ENCODE measurements around the gene ARHGAP32.

DNA sequence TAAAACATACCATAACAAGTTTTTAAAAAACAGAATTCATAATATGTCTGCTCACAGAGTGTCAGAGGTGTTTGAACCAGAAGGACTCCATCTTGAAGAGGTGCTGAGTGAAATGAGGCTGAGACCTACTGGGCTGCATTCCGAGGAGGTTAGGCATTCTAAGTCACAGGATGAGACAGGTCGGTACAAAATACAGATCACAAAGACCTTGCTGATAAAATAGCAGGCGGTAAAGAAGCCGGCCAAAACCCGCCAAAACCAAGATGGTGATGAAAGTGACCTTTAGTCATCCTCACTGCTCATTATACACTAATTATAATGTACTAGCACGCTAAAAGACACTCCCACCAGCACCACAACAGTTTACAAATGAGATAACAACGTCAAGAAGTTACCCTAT, 116.4 kb downstream of the ARHGAP32 start:
- TF ChIP-seq ZFP30 (CRISPR knock-in tag; IDR thresholded peaks at IDR 0.05): no peak
- no peak for TF ChIP-seq SNAI2 (CRISPR knock-in tag; IDR thresholded peaks at IDR 0.05)
- TF ChIP-seq, protein P1, sequence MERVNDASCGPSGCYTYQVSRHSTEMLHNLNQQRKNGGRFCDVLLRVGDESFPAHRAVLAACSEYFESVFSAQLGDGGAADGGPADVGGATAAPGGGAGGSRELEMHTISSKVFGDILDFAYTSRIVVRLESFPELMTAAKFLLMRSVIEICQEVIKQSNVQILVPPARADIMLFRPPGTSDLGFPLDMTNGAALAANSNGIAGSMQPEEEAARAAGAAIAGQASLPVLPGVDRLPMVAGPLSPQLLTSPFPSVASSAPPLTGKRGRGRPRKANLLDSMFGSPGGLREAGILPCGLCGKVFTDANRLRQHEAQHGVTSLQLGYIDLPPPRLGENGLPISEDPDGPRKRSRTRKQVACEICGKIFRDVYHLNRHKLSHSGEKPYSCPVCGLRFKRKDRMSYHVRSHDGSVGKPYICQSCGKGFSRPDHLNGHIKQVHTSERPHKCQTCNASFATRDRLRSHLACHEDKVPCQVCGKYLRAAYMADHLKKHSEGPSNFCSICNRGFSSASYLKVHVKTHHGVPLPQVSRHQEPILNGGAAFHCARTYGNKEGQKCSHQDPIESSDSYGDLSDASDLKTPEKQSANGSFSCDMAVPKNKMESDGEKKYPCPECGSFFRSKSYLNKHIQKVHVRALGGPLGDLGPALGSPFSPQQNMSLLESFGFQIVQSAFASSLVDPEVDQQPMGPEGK (CRISPR knock-in tag; IDR thresholded peaks at IDR 0.05; ENCODE audit: borderline replicate concordance): no peak
- no peak for TF ChIP-seq RARB (CRISPR knock-in tag; IDR thresholded peaks at IDR 0.05)
- TF ChIP-seq, protein P2, sequence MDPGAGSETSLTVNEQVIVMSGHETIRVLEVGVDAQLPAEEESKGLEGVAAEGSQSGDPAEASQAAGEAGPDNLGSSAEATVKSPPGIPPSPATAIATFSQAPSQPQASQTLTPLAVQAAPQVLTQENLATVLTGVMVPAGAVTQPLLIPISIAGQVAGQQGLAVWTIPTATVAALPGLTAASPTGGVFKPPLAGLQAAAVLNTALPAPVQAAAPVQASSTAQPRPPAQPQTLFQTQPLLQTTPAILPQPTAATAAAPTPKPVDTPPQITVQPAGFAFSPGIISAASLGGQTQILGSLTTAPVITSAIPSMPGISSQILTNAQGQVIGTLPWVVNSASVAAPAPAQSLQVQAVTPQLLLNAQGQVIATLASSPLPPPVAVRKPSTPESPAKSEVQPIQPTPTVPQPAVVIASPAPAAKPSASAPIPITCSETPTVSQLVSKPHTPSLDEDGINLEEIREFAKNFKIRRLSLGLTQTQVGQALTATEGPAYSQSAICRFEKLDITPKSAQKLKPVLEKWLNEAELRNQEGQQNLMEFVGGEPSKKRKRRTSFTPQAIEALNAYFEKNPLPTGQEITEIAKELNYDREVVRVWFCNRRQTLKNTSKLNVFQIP (CRISPR knock-in tag; IDR thresholded peaks at IDR 0.05; ENCODE audit: borderline replicate concordance, low read depth): no peak
- TF ChIP-seq OSR1 (CRISPR knock-in tag; IDR thresholded peaks at IDR 0.05): no peak
- no peak for TF ChIP-seq ZFP3 (CRISPR knock-in tag; IDR thresholded peaks at IDR 0.05)
- no peak for TF ChIP-seq ZNF565 (CRISPR knock-in tag; conservative IDR thresholded peaks at IDR 0.05; ENCODE audit: low read depth)
- no peak for TF ChIP-seq GLIS3 (CRISPR knock-in tag; IDR thresholded peaks at IDR 0.05)
- TF ChIP-seq ISL1 (CRISPR knock-in tag; IDR thresholded peaks at IDR 0.05): no peak
- TF ChIP-seq TOX (CRISPR knock-in tag; IDR thresholded peaks at IDR 0.05; ENCODE audit: borderline replicate concordance): no peak
